Duodenal mucosa (tissue), 2 donors: ENCODE data around the gene RIMBP2.

Experiments
- H3K27ac ChIP-seq: one replicate; pipeline ENCODE4 v1.7.0; 2013; ENCODE audit warnings: low read depth, low read length
- H3K27me3 ChIP-seq, 2 donors: one replicate each; pipeline ENCODE4 v1.7.0; 2013; ENCODE audit warnings: low read length in 2 of 2, control low read depth in 1 of 2; ENCODE audit not compliant: insufficient read depth in 2 of 2, control insufficient read depth in 1 of 2
- H3K36me3 ChIP-seq, 2 donors: one replicate each; pipeline ENCODE4 v1.7.0; 2013; ENCODE audit warnings: low read length in 2 of 2, control low read depth in 1 of 2; ENCODE audit not compliant: insufficient read depth in 2 of 2, control insufficient read depth in 1 of 2
- H3K4me1 ChIP-seq, 2 donors: one replicate each; pipeline ENCODE4 v1.7.0; 2013; ENCODE audit warnings: low read length in 2 of 2, control low read depth in 1 of 2; ENCODE audit not compliant: insufficient read depth in 2 of 2, control insufficient read depth in 1 of 2
- H3K4me3 ChIP-seq, 2 donors: one replicate each; pipeline ENCODE4 v1.7.0; 2013; ENCODE audit warnings: low read length in 2 of 2, low read depth in 1 of 2
- H3K9ac ChIP-seq, 2 donors: one replicate each; pipeline ENCODE4 v1.7.0; 2013; ENCODE audit warnings: low read length in 2 of 2, low read depth in 1 of 2
- H3K9me3 ChIP-seq, 2 donors: one replicate each; pipeline ENCODE4 v1.7.0; 2013; ENCODE audit warnings: low read length in 2 of 2, control low read depth in 1 of 2; ENCODE audit not compliant: control insufficient read depth in 1 of 2

RIMBP2 gene, protein sequence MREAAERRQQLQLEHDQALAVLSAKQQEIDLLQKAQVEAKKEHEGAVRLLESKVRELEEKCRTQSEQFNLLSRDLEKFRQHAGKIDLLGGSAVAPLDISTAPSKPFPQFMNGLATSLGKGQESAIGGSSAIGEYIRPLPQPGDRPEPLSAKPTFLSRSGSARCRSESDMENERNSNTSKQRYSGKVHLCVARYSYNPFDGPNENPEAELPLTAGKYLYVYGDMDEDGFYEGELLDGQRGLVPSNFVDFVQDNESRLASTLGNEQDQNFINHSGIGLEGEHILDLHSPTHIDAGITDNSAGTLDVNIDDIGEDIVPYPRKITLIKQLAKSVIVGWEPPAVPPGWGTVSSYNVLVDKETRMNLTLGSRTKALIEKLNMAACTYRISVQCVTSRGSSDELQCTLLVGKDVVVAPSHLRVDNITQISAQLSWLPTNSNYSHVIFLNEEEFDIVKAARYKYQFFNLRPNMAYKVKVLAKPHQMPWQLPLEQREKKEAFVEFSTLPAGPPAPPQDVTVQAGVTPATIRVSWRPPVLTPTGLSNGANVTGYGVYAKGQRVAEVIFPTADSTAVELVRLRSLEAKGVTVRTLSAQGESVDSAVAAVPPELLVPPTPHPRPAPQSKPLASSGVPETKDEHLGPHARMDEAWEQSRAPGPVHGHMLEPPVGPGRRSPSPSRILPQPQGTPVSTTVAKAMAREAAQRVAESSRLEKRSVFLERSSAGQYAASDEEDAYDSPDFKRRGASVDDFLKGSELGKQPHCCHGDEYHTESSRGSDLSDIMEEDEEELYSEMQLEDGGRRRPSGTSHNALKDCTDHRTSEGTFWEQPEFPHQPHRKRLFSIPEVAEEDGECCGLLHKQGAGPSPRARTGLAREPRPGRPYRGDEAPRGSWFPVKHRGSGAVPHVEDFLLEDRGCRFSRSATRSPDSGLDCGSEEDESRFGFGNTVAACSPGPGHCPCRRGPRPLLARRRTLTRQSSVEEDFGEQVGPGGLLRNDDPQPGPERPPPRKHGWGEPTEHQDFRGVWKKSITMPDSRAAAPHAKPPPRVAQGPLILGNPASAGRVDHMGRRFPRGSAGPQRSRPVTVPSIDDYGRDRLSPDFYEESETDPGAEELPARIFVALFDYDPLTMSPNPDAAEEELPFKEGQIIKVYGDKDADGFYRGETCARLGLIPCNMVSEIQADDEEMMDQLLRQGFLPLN (N-terminal part only)

DNA sequence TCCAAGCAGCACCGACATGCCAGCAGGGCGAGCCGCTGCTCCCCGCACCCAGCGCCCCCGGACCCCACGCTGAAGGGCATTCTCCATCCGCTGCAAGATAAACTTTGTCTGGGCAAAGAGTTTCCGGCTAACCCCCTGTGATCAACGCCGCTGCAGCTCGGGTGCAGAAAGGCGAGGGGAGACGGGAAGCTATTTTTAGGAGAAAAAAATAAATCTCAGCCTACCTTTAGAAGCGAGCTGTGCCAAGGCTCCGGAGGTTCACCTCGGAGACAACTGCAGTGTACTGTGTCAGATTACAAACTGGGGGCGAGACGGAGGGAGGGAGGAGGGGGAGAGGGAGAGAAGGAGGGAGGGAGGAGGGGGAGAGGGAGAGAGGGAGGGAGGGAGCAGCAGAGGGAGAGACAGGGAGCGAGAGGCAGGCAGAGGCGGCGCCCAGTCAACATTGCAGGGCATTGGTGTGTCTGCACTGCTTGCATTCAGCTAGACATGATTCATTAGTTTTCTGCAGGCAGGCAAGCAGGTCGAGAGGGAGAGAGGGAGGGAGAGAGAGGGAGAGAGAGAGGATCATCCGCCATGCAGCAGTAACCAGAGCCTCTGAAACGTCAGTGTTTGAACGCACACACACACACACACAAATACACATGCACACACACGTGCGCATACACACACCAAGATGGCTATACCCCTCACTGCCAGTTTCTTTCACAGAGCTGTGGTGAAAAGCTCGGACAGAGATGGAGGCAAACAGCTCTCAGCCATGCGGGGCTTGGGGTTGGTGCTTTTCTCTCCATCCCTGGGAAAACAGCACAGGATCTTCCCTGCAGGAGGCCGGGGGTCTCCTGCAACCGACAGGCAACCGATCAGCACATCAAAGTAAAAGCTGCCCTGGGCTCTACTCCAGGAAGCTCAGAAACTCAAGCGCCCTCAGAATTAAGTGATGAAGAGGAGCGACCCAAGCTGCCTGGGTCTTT, at the start of gene RIMBP2:
Gene RIMBP2, minus strand, starts transcription at position 302 of the 971 bp plus-strand sequence. CDS start 237,286 bp downstream, outside the sequence.
- Histone ChIP-seq H3K27me3 (peaks cover 20 to 29% of the 10 kb centered on the region in 2 donors), H3K9ac (no peak within 1 kb of the TSS), H3K27ac (no peak within 1 kb of the TSS)

DNA sequence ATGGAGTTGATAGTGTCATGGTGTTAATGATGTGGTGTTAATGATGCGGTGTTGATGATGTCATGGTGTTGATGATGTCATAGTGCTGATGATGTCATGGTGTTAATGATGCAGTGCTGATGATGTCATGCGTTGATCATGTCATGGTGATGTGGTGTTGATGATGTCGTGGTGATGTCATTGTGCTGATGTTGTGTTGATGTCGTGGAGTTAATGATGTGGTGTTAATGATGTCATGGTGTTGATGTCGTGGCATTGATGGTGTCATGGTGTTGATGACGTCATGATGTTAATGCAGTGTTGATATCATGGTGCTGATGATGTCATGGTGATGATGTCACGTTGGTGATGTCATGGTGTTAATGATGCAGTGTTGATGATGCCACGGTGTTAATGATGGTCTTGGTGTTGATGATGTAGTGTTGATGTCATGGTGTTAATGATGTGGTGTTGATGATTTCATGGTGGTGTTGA, 49.1 kb upstream of the RIMBP2 start:
- H3K36me3 ChIP-seq: no peaks in the 10 kb centered on the region
- H3K27me3 ChIP-seq: peaks cover 3 to 5% of the 10 kb centered on the region in 2 donors
- no peak overlapping the region for H3K4me3 ChIP-seq
- no peaks in the 10 kb centered on the region for H3K4me1 ChIP-seq
- no peak overlapping the region for H3K27ac ChIP-seq
- peaks cover 10 to 17% of the 10 kb centered on the region in 2 donors for H3K9me3 ChIP-seq
- H3K9ac ChIP-seq: no peak overlapping the region

More for the DNA sequence above, at the start of gene RIMBP2:
- H3K4me1 ChIP-seq: no peaks in the 10 kb centered on the region
- H3K4me3 ChIP-seq: no peak within 1 kb of the TSS
- H3K9me3 ChIP-seq: peaks cover 0 to 5% of the 10 kb centered on the region in 2 donors
- no peaks in the 10 kb centered on the region for H3K36me3 ChIP-seq

- peaks cover 10 to 17% of the 10 kb centered on the region in 2 donors for H3K9me3 ChIP-seq
- no peak overlapping the region for H3K9ac ChIP-seq
- H3K4me1 ChIP-seq: no peaks in the 10 kb centered on the region
- no peaks in the 10 kb centered on the region for H3K36me3 ChIP-seq
- no peak overlapping the region for H3K27ac ChIP-seq
- H3K4me3 ChIP-seq: no peak overlapping the region
- peaks cover 3 to 5% of the 10 kb centered on the region in 2 donors for H3K27me3 ChIP-seq
These were observed 48.5 kb upstream of the RIMBP2 start for GRCh38 chr12:130764475-130765185.

DNA sequence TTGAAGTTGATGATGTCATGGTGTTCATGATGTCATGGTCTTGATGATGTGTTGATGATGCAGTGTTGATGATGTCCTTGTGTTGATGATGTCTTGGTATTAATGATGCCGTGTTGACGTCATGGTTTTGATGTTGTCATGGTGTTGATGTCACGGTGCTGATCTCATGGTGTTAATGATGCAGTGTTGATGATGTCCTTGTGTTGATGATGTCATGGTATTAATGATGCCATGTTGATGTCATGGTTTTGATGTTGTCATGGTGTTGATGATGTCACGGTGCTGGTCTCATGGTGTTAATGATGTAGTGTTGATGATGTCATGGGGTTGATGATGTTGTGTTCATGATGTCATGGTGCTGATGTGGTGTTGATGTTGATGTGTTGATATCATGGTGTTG, 48.0 kb upstream of the RIMBP2 start:
- H3K27ac ChIP-seq: no peak overlapping the region
- peaks cover 3 to 5% of the 10 kb centered on the region in 2 donors for H3K27me3 ChIP-seq
- no peak overlapping the region for H3K4me3 ChIP-seq
- H3K36me3 ChIP-seq: no peaks in the 10 kb centered on the region
- H3K9ac ChIP-seq: no peak overlapping the region
- H3K9me3 ChIP-seq: peaks cover 10 to 17% of the 10 kb centered on the region in 2 donors
- no peaks in the 10 kb centered on the region for H3K4me1 ChIP-seq

DNA sequence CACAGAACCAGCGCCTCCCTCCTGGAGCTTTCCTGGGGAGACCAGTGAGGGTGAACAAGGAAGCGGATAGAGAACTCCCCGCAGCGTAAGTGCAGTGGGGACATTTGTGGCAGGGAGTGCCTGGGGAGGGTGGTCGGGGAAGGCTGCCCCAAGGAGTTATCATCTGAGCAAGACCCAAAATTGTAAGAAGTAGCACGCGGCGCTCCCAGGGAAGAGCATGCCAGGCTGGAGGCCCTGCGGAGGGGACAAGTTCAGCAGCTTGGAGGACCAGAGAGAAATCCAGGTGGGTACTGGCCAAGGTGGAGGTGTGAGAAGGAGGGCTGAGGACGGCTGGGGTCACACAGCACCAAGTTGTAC, 46.2 kb upstream of the RIMBP2 start:
- Histone ChIP-seq H3K36me3 (no peaks in the 10 kb centered on the region), H3K4me1 (no peaks in the 10 kb centered on the region), H3K27me3 (peaks cover 3 to 5% of the 10 kb centered on the region in 2 donors), H3K9me3 (peaks cover 10 to 17% of the 10 kb centered on the region in 2 donors), H3K27ac (no peak overlapping the region), H3K4me3 (no peak overlapping the region), H3K9ac (no peak overlapping the region)

DNA sequence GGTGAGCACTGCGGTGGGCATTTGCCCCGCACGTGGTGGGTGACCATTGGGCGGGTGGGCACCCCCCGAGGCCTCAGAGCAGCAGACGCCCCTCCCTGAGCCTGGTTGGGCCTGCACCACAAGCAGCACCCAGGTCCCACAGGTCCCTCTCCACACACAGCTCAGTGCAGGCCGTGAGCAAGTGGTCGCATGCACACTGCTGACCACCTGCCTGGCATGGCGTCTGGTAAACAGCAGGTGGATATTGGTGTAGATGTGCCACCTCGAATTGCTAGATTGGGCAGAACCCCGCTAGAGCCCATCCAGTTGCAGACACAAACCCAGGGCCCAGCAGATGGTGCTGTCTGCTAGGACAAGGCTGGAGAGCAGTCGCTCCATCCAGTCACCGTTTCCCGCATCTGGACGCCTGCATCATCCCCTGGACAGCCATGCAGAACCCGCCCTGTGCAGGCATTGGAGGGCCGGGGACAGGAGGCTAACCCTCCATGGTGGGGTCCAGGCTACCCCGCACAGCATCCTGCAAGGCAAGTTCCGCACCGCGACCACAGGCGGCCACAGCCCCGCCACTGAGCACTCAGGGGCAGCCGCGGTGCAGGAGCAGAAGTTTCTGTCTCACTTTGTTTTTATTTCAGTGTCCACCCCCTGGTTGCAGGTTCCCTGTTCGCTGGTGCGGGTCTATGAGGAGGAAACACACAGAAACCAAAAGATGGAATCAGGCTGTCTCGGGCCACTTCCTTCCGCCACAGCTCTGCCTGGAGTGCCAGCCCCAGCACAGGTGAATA, 45.6 kb upstream of the RIMBP2 start:
- H3K9ac ChIP-seq: no peak overlapping the region

GRCh38 chr12:130754234-130754901, 38.3 kb upstream of the RIMBP2 start:
- Histone ChIP-seq H3K27ac (no peak overlapping the region), H3K4me1 (no peaks in the 10 kb centered on the region), H3K9ac (no peak overlapping the region), H3K36me3 (no peaks in the 10 kb centered on the region), H3K4me3 (no peak overlapping the region), H3K27me3 (no peaks in the 10 kb centered on the region), H3K9me3 (peaks cover 0 to 3% of the 10 kb centered on the region in 2 donors)

More for the DNA sequence above, 45.6 kb upstream of the RIMBP2 start:
- Histone ChIP-seq H3K9me3 (peaks cover 10 to 17% of the 10 kb centered on the region in 2 donors), H3K27ac (no peak overlapping the region), H3K4me1 (no peaks in the 10 kb centered on the region), H3K36me3 (no peaks in the 10 kb centered on the region), H3K4me3 (no peak overlapping the region), H3K27me3 (peaks cover 3 to 5% of the 10 kb centered on the region in 2 donors)

DNA sequence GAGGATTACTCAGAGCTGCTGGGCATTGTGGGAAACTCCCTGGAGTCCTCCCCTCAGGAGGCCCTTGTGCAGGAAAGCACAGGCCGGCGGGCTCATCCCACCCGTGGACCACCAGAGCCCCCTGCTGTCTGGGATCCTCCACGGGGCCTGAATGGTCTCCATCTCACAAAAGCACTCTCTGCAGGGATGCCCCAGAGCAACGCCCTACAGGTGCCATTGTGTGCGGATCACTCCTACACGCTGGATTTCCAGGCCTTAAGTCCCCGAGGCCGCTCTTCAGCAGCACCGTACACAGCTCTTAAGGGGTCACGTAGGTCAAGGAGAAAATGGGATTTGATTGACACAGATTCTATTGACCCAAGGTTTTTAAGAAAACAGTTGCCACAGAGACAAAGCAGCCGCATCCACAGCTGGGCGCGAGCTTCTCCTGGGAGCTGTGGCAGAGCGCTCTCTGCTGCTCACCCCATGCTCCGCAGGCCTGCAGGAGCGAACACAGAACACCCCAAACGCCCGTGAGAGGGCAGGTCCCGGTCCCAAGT, 36.7 kb upstream of the RIMBP2 start:
- Histone ChIP-seq H3K4me1 (peaks cover 0 to 3% of the 10 kb centered on the region in 2 donors), H3K9ac (no peak overlapping the region), H3K9me3 (peaks cover 0 to 3% of the 10 kb centered on the region in 2 donors), H3K27ac (no peak overlapping the region), H3K4me3 (no peak overlapping the region), H3K27me3 (peaks cover 0 to 3% of the 10 kb centered on the region in 2 donors), H3K36me3 (no peaks in the 10 kb centered on the region)
